ENCODE results near the gene NAV1.

NAV1 gene

GRCh38 chr1:201530741-201531531 lies 8.0 kb upstream of the NAV1 start:
- Histone ChIP-seq H3K14ac (ENCODE audit: low read length) (peak overlapping the region; percentile 8), H3K27me3 (ENCODE audit: insufficient read depth, low read length) (no peaks in the 10 kb centered on the region), H2AFZ (ENCODE audit: insufficient read depth, low read length, poor library complexity) (no peak overlapping the region), H2BK12ac (ENCODE audit: low read length) (peak overlapping the region; percentile 85), H3K79me2 (ENCODE audit: control insufficient read depth, insufficient read depth, low read length, poor library complexity) (no peaks in the 10 kb centered on the region), H3K4me3 (ENCODE audit: low read depth, low read length) (no peak overlapping the region), H3K4me1 (ENCODE audit: control insufficient read depth in 1 of 2, insufficient read depth in 2 of 2, low read length in 2 of 2) (peaks cover 11 to 26% of the 10 kb centered on the region in 2 experiments), H3K4me2 (ENCODE audit: low read length) (no peak overlapping the region), H2AK5ac (ENCODE audit: low read length) (peak overlapping the region; percentile 33), H3K4ac (ENCODE audit: low read depth, low read length) (no peak overlapping the region), H3K9me3 (ENCODE audit: insufficient read depth, low read depth, low read length) (no peaks in the 10 kb centered on the region), H2BK120ac (ENCODE audit: insufficient read depth, low read length, poor library complexity) (peak overlapping the region; percentile 52), H4K12ac (ENCODE audit: low read depth, low read length) (no peak overlapping the region), H3K9ac (ENCODE audit: low read length) (no peak overlapping the region), H3K23ac (ENCODE audit: low read length) (no peak overlapping the region), H3K79me1 (ENCODE audit: low read length) (peaks cover 17% of the 10 kb centered on the region), H3K36me3 (ENCODE audit: control insufficient read depth in 1 of 2, insufficient read depth in 2 of 2, low read length in 2 of 2) (no peaks in the 10 kb centered on the region), H2BK5ac (ENCODE audit: low read depth, low read length, poor library complexity) (peak overlapping the region; percentile 15), H3K18ac (ENCODE audit: low read length) (peak overlapping the region; percentile 28), H4K91ac (ENCODE audit: low read depth, low read length) (peak overlapping the region; percentile 64), H3K27ac (ENCODE audit: low read depth, low read length) (no peak overlapping the region), H4K8ac (ENCODE audit: low read depth, low read length) (peak overlapping the region; percentile 64)
- peak; percentile 77 to 89 for DNase-seq
- no CpG with 5 or more reads among the region's 26 CpGs for WGBS (ENCODE audit: extremely low coverage, insufficient coverage, insufficient read length)

GRCh38 chr1:201531551-201532425 lies 7.1 kb upstream of the NAV1 start:
- peak overlapping the region; percentile 64 for H4K8ac ChIP-seq (ENCODE audit: low read depth, low read length)
- no peak for DNase-seq
- H3K4me3 ChIP-seq (ENCODE audit: low read depth, low read length): no peak overlapping the region
- H3K79me1 ChIP-seq (ENCODE audit: low read length): peaks cover 17% of the 10 kb centered on the region
- peak overlapping the region; percentile 50 for H2AK5ac ChIP-seq (ENCODE audit: low read length)
- no peaks in the 10 kb centered on the region for H3K27me3 ChIP-seq (ENCODE audit: insufficient read depth, low read length)
- peak overlapping the region; percentile 64 for H4K91ac ChIP-seq (ENCODE audit: low read depth, low read length)
- no peak overlapping the region for H3K4me2 ChIP-seq (ENCODE audit: low read length)
- H3K4me1 ChIP-seq (ENCODE audit: control insufficient read depth in 1 of 2, insufficient read depth in 2 of 2, low read length in 2 of 2): peaks cover 11 to 29% of the 10 kb centered on the region in 2 experiments
- no peaks in the 10 kb centered on the region for H3K36me3 ChIP-seq (ENCODE audit: control insufficient read depth in 1 of 2, insufficient read depth in 2 of 2, low read length in 2 of 2)
- no peaks in the 10 kb centered on the region for H3K79me2 ChIP-seq (ENCODE audit: control insufficient read depth, insufficient read depth, low read length, poor library complexity)
- no peak overlapping the region for H3K23ac ChIP-seq (ENCODE audit: low read length)
- H2BK5ac ChIP-seq (ENCODE audit: low read depth, low read length, poor library complexity): peak overlapping the region; percentile 15
- no peak overlapping the region for H2AFZ ChIP-seq (ENCODE audit: insufficient read depth, low read length, poor library complexity)
- peak overlapping the region; percentile 52 for H2BK120ac ChIP-seq (ENCODE audit: insufficient read depth, low read length, poor library complexity)
- no peak overlapping the region for H3K27ac ChIP-seq (ENCODE audit: low read depth, low read length)
- peak overlapping the region; percentile 34 for H3K18ac ChIP-seq (ENCODE audit: low read length)
- H3K9ac ChIP-seq (ENCODE audit: low read length): no peak overlapping the region
- H4K12ac ChIP-seq (ENCODE audit: low read depth, low read length): no peak overlapping the region
- H3K9me3 ChIP-seq (ENCODE audit: insufficient read depth, low read depth, low read length): no peaks in the 10 kb centered on the region
- peak overlapping the region; percentile 85 for H2BK12ac ChIP-seq (ENCODE audit: low read length)
- no CpG with 5 or more reads among the region's 9 CpGs for WGBS (ENCODE audit: extremely low coverage, insufficient coverage, insufficient read length)
- peak overlapping the region; percentile 50 for H3K14ac ChIP-seq (ENCODE audit: low read length)
- H3K4ac ChIP-seq (ENCODE audit: low read depth, low read length): no peak overlapping the region

GRCh38 chr1:201533836-201534235 lies 5.1 kb upstream of the NAV1 start:
- H2AFZ ChIP-seq (ENCODE audit: insufficient read depth, low read length, poor library complexity): no peak overlapping the region
- H3K4me2 ChIP-seq (ENCODE audit: low read length): peak overlapping the region; percentile 47
- peak overlapping the region; percentile 21 for H4K91ac ChIP-seq (ENCODE audit: low read depth, low read length)
- H3K18ac ChIP-seq (ENCODE audit: low read length): no peak overlapping the region
- no peaks in the 10 kb centered on the region for H3K36me3 ChIP-seq (ENCODE audit: control insufficient read depth in 1 of 2, insufficient read depth in 2 of 2, low read length in 2 of 2)
- H3K79me1 ChIP-seq (ENCODE audit: low read length): peaks cover 26% of the 10 kb centered on the region
- WGBS (ENCODE audit: extremely low coverage, insufficient coverage, insufficient read length): no CpG with 5 or more reads among the region's 4 CpGs
- no peaks in the 10 kb centered on the region for H3K9me3 ChIP-seq (ENCODE audit: insufficient read depth, low read depth, low read length)
- H2BK120ac ChIP-seq (ENCODE audit: insufficient read depth, low read length, poor library complexity): peak overlapping the region; percentile 8
- peak overlapping the region; percentile 44 for H3K27ac ChIP-seq (ENCODE audit: low read depth, low read length)
- H3K79me2 ChIP-seq (ENCODE audit: control insufficient read depth, insufficient read depth, low read length, poor library complexity): peaks cover 5% of the 10 kb centered on the region
- H3K14ac ChIP-seq (ENCODE audit: low read length): no peak overlapping the region
- peak overlapping the region; percentile 15 for H2BK5ac ChIP-seq (ENCODE audit: low read depth, low read length, poor library complexity)
- H4K8ac ChIP-seq (ENCODE audit: low read depth, low read length): no peak overlapping the region
- H3K23ac ChIP-seq (ENCODE audit: low read length): no peak overlapping the region
- peak overlapping the region; percentile 13 for H2BK12ac ChIP-seq (ENCODE audit: low read length)
- no peak overlapping the region for H2AK5ac ChIP-seq (ENCODE audit: low read length)
- no peak overlapping the region for H3K9ac ChIP-seq (ENCODE audit: low read length)
- H3K27me3 ChIP-seq (ENCODE audit: insufficient read depth, low read length): no peaks in the 10 kb centered on the region
- H3K4me1 ChIP-seq (ENCODE audit: control insufficient read depth in 1 of 2, insufficient read depth in 2 of 2, low read length in 2 of 2): peaks cover 21 to 36% of the 10 kb centered on the region in 2 experiments
- DNase-seq: no peak
- no peak overlapping the region for H4K12ac ChIP-seq (ENCODE audit: low read depth, low read length)
- H3K4me3 ChIP-seq (ENCODE audit: low read depth, low read length): no peak overlapping the region
- no peak overlapping the region for H3K4ac ChIP-seq (ENCODE audit: low read depth, low read length)

- no CpG with 5 or more reads among the region's 6 CpGs for WGBS (ENCODE audit: extremely low coverage, insufficient coverage, insufficient read length)
- Histone ChIP-seq H2BK12ac (ENCODE audit: low read length) (peak overlapping the region; percentile 42), H2BK5ac (ENCODE audit: low read depth, low read length, poor library complexity) (no peak overlapping the region), H3K4ac (ENCODE audit: low read depth, low read length) (no peak overlapping the region), H3K36me3 (ENCODE audit: control insufficient read depth in 1 of 2, insufficient read depth in 2 of 2, low read length in 2 of 2) (no peaks in the 10 kb centered on the region), H3K23ac (ENCODE audit: low read length) (no peak overlapping the region), H3K4me2 (ENCODE audit: low read length) (no peak overlapping the region), H3K9me3 (ENCODE audit: insufficient read depth, low read depth, low read length) (no peaks in the 10 kb centered on the region), H2AK5ac (ENCODE audit: low read length) (no peak overlapping the region), H3K27ac (ENCODE audit: low read depth, low read length) (no peak overlapping the region), H2AFZ (ENCODE audit: insufficient read depth, low read length, poor library complexity) (no peak overlapping the region), H3K27me3 (ENCODE audit: insufficient read depth, low read length) (no peaks in the 10 kb centered on the region), H3K4me1 (ENCODE audit: control insufficient read depth in 1 of 2, insufficient read depth in 2 of 2, low read length in 2 of 2) (peaks cover 21 to 36% of the 10 kb centered on the region in 2 experiments), H4K8ac (ENCODE audit: low read depth, low read length) (no peak overlapping the region), H3K79me1 (ENCODE audit: low read length) (peaks cover 38% of the 10 kb centered on the region), H3K14ac (ENCODE audit: low read length) (no peak overlapping the region), H4K91ac (ENCODE audit: low read depth, low read length) (peak overlapping the region; percentile 15), H4K12ac (ENCODE audit: low read depth, low read length) (no peak overlapping the region), H3K9ac (ENCODE audit: low read length) (no peak overlapping the region), H3K4me3 (ENCODE audit: low read depth, low read length) (no peak overlapping the region), H2BK120ac (ENCODE audit: insufficient read depth, low read length, poor library complexity) (no peak overlapping the region), H3K18ac (ENCODE audit: low read length) (no peak overlapping the region), H3K79me2 (ENCODE audit: control insufficient read depth, insufficient read depth, low read length, poor library complexity) (peaks cover 15% of the 10 kb centered on the region)
- DNase-seq: peak in 1 of 2 donors; percentile 30
Observed at GRCh38 chr1:201535046-201535918, 3.6 kb upstream of the NAV1 start.
